ENCODE results near the gene PCDH9.

- no peak for TF ChIP-seq POLR2A (IDR thresholded peaks at IDR 0.05)
- TF ChIP-seq, protein P1, sequence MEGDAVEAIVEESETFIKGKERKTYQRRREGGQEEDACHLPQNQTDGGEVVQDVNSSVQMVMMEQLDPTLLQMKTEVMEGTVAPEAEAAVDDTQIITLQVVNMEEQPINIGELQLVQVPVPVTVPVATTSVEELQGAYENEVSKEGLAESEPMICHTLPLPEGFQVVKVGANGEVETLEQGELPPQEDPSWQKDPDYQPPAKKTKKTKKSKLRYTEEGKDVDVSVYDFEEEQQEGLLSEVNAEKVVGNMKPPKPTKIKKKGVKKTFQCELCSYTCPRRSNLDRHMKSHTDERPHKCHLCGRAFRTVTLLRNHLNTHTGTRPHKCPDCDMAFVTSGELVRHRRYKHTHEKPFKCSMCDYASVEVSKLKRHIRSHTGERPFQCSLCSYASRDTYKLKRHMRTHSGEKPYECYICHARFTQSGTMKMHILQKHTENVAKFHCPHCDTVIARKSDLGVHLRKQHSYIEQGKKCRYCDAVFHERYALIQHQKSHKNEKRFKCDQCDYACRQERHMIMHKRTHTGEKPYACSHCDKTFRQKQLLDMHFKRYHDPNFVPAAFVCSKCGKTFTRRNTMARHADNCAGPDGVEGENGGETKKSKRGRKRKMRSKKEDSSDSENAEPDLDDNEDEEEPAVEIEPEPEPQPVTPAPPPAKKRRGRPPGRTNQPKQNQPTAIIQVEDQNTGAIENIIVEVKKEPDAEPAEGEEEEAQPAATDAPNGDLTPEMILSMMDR (IDR thresholded peaks at IDR 0.05) = no peak
These were observed 885.2 kb downstream of the PCDH9 start for GRCh38 chr13:66344805-66345517.

All from upper lobe of left lung (tissue), 4 donors.